Liver (tissue), 9 donors: ENCODE data around the gene CHKB. TPM values are rescaled to one million over a fixed set of nuclear protein-coding genes. Genes with fewer than 3 reads are reported as not detected.

Source experiments
- DNase-seq: peaks from one replicate; pipeline ENCODE4 v3.0.0-alpha.2; 2017; ENCODE audit warnings: low spot score
- H3K27ac ChIP-seq, 2 donors: one replicate each; pipeline ENCODE4 v1.7.0; 2013; ENCODE audit warnings: inconsistent platforms in 2 of 2, low read length in 2 of 2, control low read depth in 1 of 2, low read depth in 1 of 2, mild to moderate bottlenecking in 1 of 2
- H3K27me3 ChIP-seq, 4 donors: one replicate each; pipeline versions ENCODE4 v1.6.1 to v1.7.0; 2013; ENCODE audit warnings: low read length in 3 of 4, inconsistent platforms in 1 of 4, mild to moderate bottlenecking in 1 of 4, moderate library complexity in 1 of 4; ENCODE audit not compliant: control insufficient read depth in 4 of 4, insufficient read depth in 4 of 4
- H3K36me3 ChIP-seq, 4 donors: one replicate each; pipeline versions ENCODE4 v1.6.1 to v1.7.0; 2013; ENCODE audit warnings: low read length in 3 of 4, mild to moderate bottlenecking in 3 of 4, low read depth in 1 of 4, moderate library complexity in 1 of 4; ENCODE audit not compliant: control insufficient read depth in 4 of 4, insufficient read depth in 3 of 4
- H3K4me1 ChIP-seq, 4 donors: one replicate each; pipeline versions ENCODE4 v1.6.1 to v1.7.0; 2013; ENCODE audit warnings: low read length in 3 of 4, mild to moderate bottlenecking in 3 of 4, moderate library complexity in 1 of 4; ENCODE audit not compliant: control insufficient read depth in 4 of 4, insufficient read depth in 4 of 4
- H3K4me3 ChIP-seq, 3 donors: one replicate each; pipeline versions ENCODE4 v1.6.1 to v1.7.0; 2013; ENCODE audit warnings: low read length in 3 of 3, control low read depth in 1 of 3, low read depth in 1 of 3, mild to moderate bottlenecking in 1 of 3
- H3K9ac ChIP-seq, 2 donors: one replicate each; pipeline ENCODE4 v1.7.0; 2013; ENCODE audit warnings: low read length in 2 of 2, mild to moderate bottlenecking in 2 of 2, moderate library complexity in 2 of 2, control low read depth in 1 of 2, low read depth in 1 of 2
- H3K9me3 ChIP-seq, 4 donors: one replicate each; pipeline versions ENCODE4 v1.6.1 to v1.7.0; 2013; ENCODE audit warnings: low read length in 3 of 4; ENCODE audit not compliant: control insufficient read depth in 4 of 4
- EGR1 ChIP-seq, 2 donors: IDR thresholded peaks; 2 replicates each; pipeline ENCODE4 v1.6.1; 2016 to 2018; ENCODE audit warnings: antibody characterized with exemption in 2 of 2, low read depth in 2 of 2
- FOXA1 ChIP-seq: IDR thresholded peaks from 2 replicates; pipeline ENCODE4 v1.6.1; 2016; ENCODE audit warnings: antibody characterized with exemption
- FOXA2 ChIP-seq: IDR thresholded peaks from 2 replicates; pipeline ENCODE4 v1.6.1; 2016; ENCODE audit warnings: antibody characterized with exemption
- GABPA ChIP-seq, 2 donors: IDR thresholded peaks in 1 of 2; conservative IDR thresholded peaks in 1 of 2; 2 replicates each; pipeline ENCODE4 v1.6.1; 2016; ENCODE audit warnings: antibody characterized with exemption in 2 of 2, mild to moderate bottlenecking in 1 of 2, moderate library complexity in 1 of 2
- HNF4A ChIP-seq, 2 donors: conservative IDR thresholded peaks; 2 replicates each; pipeline ENCODE4 v1.6.1; 2016; ENCODE audit warnings: antibody characterized with exemption in 2 of 2, mild to moderate bottlenecking in 2 of 2
- HNF4G ChIP-seq: IDR thresholded peaks from 2 replicates; pipeline ENCODE4 v1.6.1; 2016; ENCODE audit warnings: antibody characterized with exemption
- JUND ChIP-seq, 2 donors: IDR thresholded peaks; 2 replicates each; pipeline ENCODE4 v1.6.1; 2016; ENCODE audit warnings: antibody characterized with exemption in 2 of 2
- NR2F2 ChIP-seq: IDR thresholded peaks from 2 replicates; pipeline ENCODE4 v1.6.1; 2016; ENCODE audit warnings: antibody characterized with exemption
- RAD21 ChIP-seq, 2 donors: IDR thresholded peaks; 2 replicates each; pipeline ENCODE4 v1.6.1; 2016; ENCODE audit warnings: antibody characterized with exemption in 2 of 2, mild to moderate bottlenecking in 2 of 2
- RXRA ChIP-seq, 2 donors: IDR thresholded peaks; 2 replicates each; pipeline ENCODE4 v1.6.1; 2017 to 2018; ENCODE audit warnings: antibody characterized with exemption in 2 of 2, mild to moderate bottlenecking in 1 of 2
- SP1 ChIP-seq: IDR thresholded peaks from 2 replicates; pipeline ENCODE4 v1.6.1; 2018; ENCODE audit warnings: antibody characterized with exemption, mild to moderate bottlenecking
- TAF1 ChIP-seq: conservative IDR thresholded peaks from 2 replicates; pipeline ENCODE4 v1.6.1; 2016; ENCODE audit warnings: antibody characterized with exemption, mild to moderate bottlenecking
- YY1 ChIP-seq: IDR thresholded peaks from 2 replicates; pipeline ENCODE4 v1.6.1; 2016; ENCODE audit warnings: antibody characterized with exemption, mild to moderate bottlenecking
- ZBTB33 ChIP-seq: IDR thresholded peaks from 2 replicates; pipeline ENCODE4 v1.6.1; 2016; ENCODE audit warnings: antibody characterized with exemption
- WGBS: extraction: QIAGEN DNeasy Blood & Tissue Kit; methylation state at CpG from one replicate; pipeline ENCODE4 v1.1.7; 2013; 5-methylcytosine and 5-hydroxymethylcytosine counted together
- polyA plus RNA-seq, 2 donors: library from polyadenylated mRNA; stranded (reverse) in 1 of 2; unstranded in 1 of 2; fragments of 200-250 nt in 1 of 2; fragments of >200 nt in 1 of 2; fragmentation: Nextera tagmentation in 1 of 2; extraction: Ambion mirVana in 1 of 2; gene quantifications; one replicate each; pipeline versions ENCODE4 v1.2.1 to v1.2.3, GENCODE V29; 2013 to 2015
- total RNA-seq, 2 donors: library from RNA; depleted of rRNA; stranded (reverse); fragments of >200 nt; gene quantifications; one replicate each; pipeline ENCODE4 v1.2.3, GENCODE V29; 2014
- TF ChIP-seq, protein P1 (sequence below): IDR thresholded peaks from 2 replicates; pipeline ENCODE4 v1.6.1; 2016; ENCODE audit warnings: antibody characterized with exemption
- TF ChIP-seq, protein P2 (sequence below): IDR thresholded peaks from 2 replicates; pipeline ENCODE4 v1.6.1; 2016; ENCODE audit warnings: antibody characterized with exemption
- TF ChIP-seq, protein P3 (sequence below): IDR thresholded peaks from 2 replicates; pipeline ENCODE4 v1.6.1; 2016; ENCODE audit warnings: antibody characterized with exemption, mild to moderate bottlenecking
- donor health status: healthy.
- donor health status: healthy.
- donor health status: healthy.
- donor health status: healthy.
- donor health status: healthy.

CHKB gene
- total and polyA plus RNA-seq, 4 donors = 17.9 to 24.2 (median 20.6) TPM

- H3K9ac ChIP-seq = no peak overlapping the region
- no peaks in the 10 kb centered on the region for H3K36me3 ChIP-seq
- no peak overlapping the region for H3K27ac ChIP-seq
- H3K4me3 ChIP-seq = no peak overlapping the region
- no peaks in the 10 kb centered on the region for H3K9me3 ChIP-seq
- 85% methylated on average over 8 of the region's 8 CpGs for WGBS
- peaks cover 0 to 9% (median 7%) of the 10 kb centered on the region in 4 donors for H3K4me1 ChIP-seq
- H3K27me3 ChIP-seq = no peaks in the 10 kb centered on the region
- DNase-seq = no peak
- TF ChIP-seq, protein P1, sequence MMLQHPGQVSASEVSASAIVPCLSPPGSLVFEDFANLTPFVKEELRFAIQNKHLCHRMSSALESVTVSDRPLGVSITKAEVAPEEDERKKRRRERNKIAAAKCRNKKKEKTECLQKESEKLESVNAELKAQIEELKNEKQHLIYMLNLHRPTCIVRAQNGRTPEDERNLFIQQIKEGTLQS = no peak
- TF ChIP-seq FOXA2 (no peak), HNF4A (conservative IDR thresholded peaks at IDR 0.05) (no peak), SP1 (no peak), GABPA (IDR thresholded peaks at IDR 0.05 in 1 of 2, conservative IDR thresholded peaks at IDR 0.05 in 1 of 2) (no peak), EGR1 (IDR thresholded peaks at IDR 0.05; ENCODE audit: low read depth in 2 of 2) (no peak), TAF1 (no peak), HNF4G (no peak), ZBTB33 (no peak)
These were observed 29.3 kb downstream of the CHKB start for GRCh38 chr22:50553310-50553709.

GRCh38 chr22:50551160-50551752 lies 31.4 kb downstream of the CHKB start:
- TF ChIP-seq SP1 (no peak), TAF1 (no peak), ZBTB33 (no peak), JUND (IDR thresholded peaks at IDR 0.05) (no peak), RXRA (IDR thresholded peaks at IDR 0.05) (no peak), YY1 (no peak), NR2F2 (no peak), HNF4A (conservative IDR thresholded peaks at IDR 0.05) (no peak), RAD21 (IDR thresholded peaks at IDR 0.05) (no peak), GABPA (IDR thresholded peaks at IDR 0.05 in 1 of 2, conservative IDR thresholded peaks at IDR 0.05 in 1 of 2) (no peak), FOXA1 (no peak), FOXA2 (no peak), EGR1 (IDR thresholded peaks at IDR 0.05; ENCODE audit: low read depth in 2 of 2) (no peak)
- TF ChIP-seq, protein P2, sequence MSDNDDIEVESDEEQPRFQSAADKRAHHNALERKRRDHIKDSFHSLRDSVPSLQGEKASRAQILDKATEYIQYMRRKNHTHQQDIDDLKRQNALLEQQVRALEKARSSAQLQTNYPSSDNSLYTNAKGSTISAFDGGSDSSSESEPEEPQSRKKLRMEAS = no peak
- TF ChIP-seq, protein P1 = no peak
- TF ChIP-seq, protein P3, sequence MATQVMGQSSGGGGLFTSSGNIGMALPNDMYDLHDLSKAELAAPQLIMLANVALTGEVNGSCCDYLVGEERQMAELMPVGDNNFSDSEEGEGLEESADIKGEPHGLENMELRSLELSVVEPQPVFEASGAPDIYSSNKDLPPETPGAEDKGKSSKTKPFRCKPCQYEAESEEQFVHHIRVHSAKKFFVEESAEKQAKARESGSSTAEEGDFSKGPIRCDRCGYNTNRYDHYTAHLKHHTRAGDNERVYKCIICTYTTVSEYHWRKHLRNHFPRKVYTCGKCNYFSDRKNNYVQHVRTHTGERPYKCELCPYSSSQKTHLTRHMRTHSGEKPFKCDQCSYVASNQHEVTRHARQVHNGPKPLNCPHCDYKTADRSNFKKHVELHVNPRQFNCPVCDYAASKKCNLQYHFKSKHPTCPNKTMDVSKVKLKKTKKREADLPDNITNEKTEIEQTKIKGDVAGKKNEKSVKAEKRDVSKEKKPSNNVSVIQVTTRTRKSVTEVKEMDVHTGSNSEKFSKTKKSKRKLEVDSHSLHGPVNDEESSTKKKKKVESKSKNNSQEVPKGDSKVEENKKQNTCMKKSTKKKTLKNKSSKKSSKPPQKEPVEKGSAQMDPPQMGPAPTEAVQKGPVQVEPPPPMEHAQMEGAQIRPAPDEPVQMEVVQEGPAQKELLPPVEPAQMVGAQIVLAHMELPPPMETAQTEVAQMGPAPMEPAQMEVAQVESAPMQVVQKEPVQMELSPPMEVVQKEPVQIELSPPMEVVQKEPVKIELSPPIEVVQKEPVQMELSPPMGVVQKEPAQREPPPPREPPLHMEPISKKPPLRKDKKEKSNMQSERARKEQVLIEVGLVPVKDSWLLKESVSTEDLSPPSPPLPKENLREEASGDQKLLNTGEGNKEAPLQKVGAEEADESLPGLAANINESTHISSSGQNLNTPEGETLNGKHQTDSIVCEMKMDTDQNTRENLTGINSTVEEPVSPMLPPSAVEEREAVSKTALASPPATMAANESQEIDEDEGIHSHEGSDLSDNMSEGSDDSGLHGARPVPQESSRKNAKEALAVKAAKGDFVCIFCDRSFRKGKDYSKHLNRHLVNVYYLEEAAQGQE = no peak
- Histone ChIP-seq H3K9ac (no peak overlapping the region), H3K4me3 (no peak overlapping the region), H3K4me1 (peaks cover 0 to 9% (median 8%) of the 10 kb centered on the region in 4 donors), H3K36me3 (no peaks in the 10 kb centered on the region), H3K27me3 (no peaks in the 10 kb centered on the region), H3K27ac (no peak overlapping the region), H3K9me3 (no peaks in the 10 kb centered on the region)
- no peak for DNase-seq
- 93% methylated on average over 11 of the region's 11 CpGs for WGBS
